HG03457 (cell line): ENCODE results near the gene CMTM1.

Experiments used
- ATAC-seq: cut with Tn5 transposase; IDR thresholded peaks from one replicate; pipeline ENCODE4 v1.9.1; 2021; ENCODE audit warnings: moderate number of reproducible peaks; ENCODE audit not compliant: unreplicated experiment

CMTM1 gene

GRCh38 chr16:66538910-66539309 is 27.3 kb upstream of the CMTM1 start:
- ATAC-seq: no peak

GRCh38 chr16:66539623-66540469 is 26.4 kb upstream of the CMTM1 start:
- ATAC-seq: no peak

GRCh38 chr16:66541388-66542355 is 24.6 kb upstream of the CMTM1 start:
- ATAC-seq: no peak

GRCh38 chr16:66542396-66542795 is 23.8 kb upstream of the CMTM1 start:
- ATAC-seq: no peak

GRCh38 chr16:66543541-66543940 is 22.7 kb upstream of the CMTM1 start:
- ATAC-seq: no peak

GRCh38 chr16:66544016-66544757 is 22.1 kb upstream of the CMTM1 start:
- no peak for ATAC-seq

GRCh38 chr16:66547101-66547989 is 18.9 kb upstream of the CMTM1 start:
- no peak for ATAC-seq

- ATAC-seq: no peak
Measured at GRCh38 chr16:66548068-66548467, 18.2 kb upstream of the CMTM1 start.

GRCh38 chr16:66548868-66549267 is 17.4 kb upstream of the CMTM1 start:
- ATAC-seq: no peak

GRCh38 chr16:66549284-66550131 is 16.7 kb upstream of the CMTM1 start, which contains the start of gene TK2:
Gene TK2 (minus strand): TSS chr16:66550122. CDS start chr16:66550061, 61 bp downstream.
- ATAC-seq: no peak

GRCh38 chr16:66551348-66551759 is 14.9 kb upstream of the CMTM1 start:
- no peak for ATAC-seq

- ATAC-seq: no peak
Measured at GRCh38 chr16:66551788-66552285, 14.4 kb upstream of the CMTM1 start.

- ATAC-seq: peak; percentile 45
Measured at GRCh38 chr16:66552286-66553177, 13.7 kb upstream of the CMTM1 start, which contains the start of gene CKLF. Gene CKLF (plus strand): TSS chr16:66552576. CDS start chr16:66552716, 140 bp downstream.

GRCh38 chr16:66553223-66553622 is 13.0 kb upstream of the CMTM1 start:
- ATAC-seq: no peak

- ATAC-seq: no peak
Measured at GRCh38 chr16:66554021-66554420, 12.2 kb upstream of the CMTM1 start.

- ATAC-seq: no peak
Measured at GRCh38 chr16:66554495-66554894, 11.7 kb upstream of the CMTM1 start.

GRCh38 chr16:66560107-66560506 is 6.1 kb upstream of the CMTM1 start:
- ATAC-seq: no peak
